Measurements from ENCODE around the gene ATN1. TPM values are rescaled to one million over a fixed set of nuclear protein-coding genes. Genes with fewer than 3 reads are reported as not detected.

ATN1 gene
- total RNA-seq, 1 donor from 2014 or later: 123 TPM

- Histone ChIP-seq H3K9me3 (no peaks in the 10 kb centered on the region), H3K36me3 (peaks cover 7% of the 10 kb centered on the region), H3K4me1 (peaks cover 78% of the 10 kb centered on the region), H3K27ac (peak overlapping the region; percentile 86), H3K27me3 (ENCODE audit: low read depth) (no peaks in the 10 kb centered on the region), H3K4me3 (peak overlapping the region; percentile 81)
- no peak for TF ChIP-seq CTCF (IDR thresholded peaks at IDR 0.05)
- no peak for DNase-seq
- no peak for ATAC-seq
- intact Hi-C loops (cut with DNase I): no loop called here
These were observed 1.1 kb downstream of the ATN1 start for GRCh38 chr12:6928703-6929407.

GRCh38 chr12:6929466-6930452 lies 2.0 kb downstream of the ATN1 start:
- no peak for TF ChIP-seq CTCF (IDR thresholded peaks at IDR 0.05)
- ATAC-seq (no peak), DNase-seq (no peak)
- Histone ChIP-seq H3K27me3 (ENCODE audit: low read depth) (no peaks in the 10 kb centered on the region), H3K4me3 (peak overlapping the region; percentile 81), H3K4me1 (peaks cover 76% of the 10 kb centered on the region), H3K27ac (peak overlapping the region; percentile 86), H3K9me3 (no peaks in the 10 kb centered on the region), H3K36me3 (peaks cover 16% of the 10 kb centered on the region)
- intact Hi-C loops (cut with DNase I): no loop called here

GRCh38 chr12:6932766-6933165 lies 5.0 kb downstream of the ATN1 start:
- DNase-seq (no peak), ATAC-seq (no peak)
- Histone ChIP-seq H3K4me1 (peaks cover 75% of the 10 kb centered on the region), H3K9me3 (no peaks in the 10 kb centered on the region), H3K36me3 (peaks cover 37% of the 10 kb centered on the region), H3K4me3 (no peak overlapping the region), H3K27me3 (ENCODE audit: low read depth) (no peaks in the 10 kb centered on the region), H3K27ac (peak overlapping the region; percentile 13)
- intact Hi-C loops (cut with DNase I): no loop called here
- no peak for TF ChIP-seq CTCF (IDR thresholded peaks at IDR 0.05)

- no peak overlapping the region for H3K4me3 ChIP-seq
- intact Hi-C loops (cut with DNase I): no loop called here
- ATAC-seq (no peak), DNase-seq (no peak)
- no peak overlapping the region for H3K27ac ChIP-seq
- H3K27me3 ChIP-seq (ENCODE audit: low read depth): no peaks in the 10 kb centered on the region
- H3K4me1 ChIP-seq: peaks cover 83% of the 10 kb centered on the region
- no peak for TF ChIP-seq CTCF (IDR thresholded peaks at IDR 0.05)
- H3K9me3 ChIP-seq: no peaks in the 10 kb centered on the region
- peaks cover 40% of the 10 kb centered on the region for H3K36me3 ChIP-seq
These were observed 6.4 kb downstream of the ATN1 start for GRCh38 chr12:6934110-6934509.

- ATAC-seq (no peak), DNase-seq (no peak)
- Histone ChIP-seq H3K4me3 (no peak overlapping the region), H3K4me1 (peaks cover 72% of the 10 kb centered on the region), H3K27me3 (ENCODE audit: low read depth) (no peaks in the 10 kb centered on the region), H3K36me3 (peaks cover 53% of the 10 kb centered on the region), H3K27ac (no peak overlapping the region), H3K9me3 (no peaks in the 10 kb centered on the region)
- TF ChIP-seq CTCF (IDR thresholded peaks at IDR 0.05): no peak
- intact Hi-C loops (cut with DNase I): no loop called here
These were observed 7.8 kb downstream of the ATN1 start for GRCh38 chr12:6935371-6936193.

All from lower lobe of right lung (tissue), 2 donors.